Endothelial cell of coronary artery (primary cell): Measurements from ENCODE around the gene UPF3A. TPM values are rescaled to one million over a fixed set of nuclear protein-coding genes. Genes with fewer than 3 reads are reported as not detected.

Experiments used
- total RNA-seq: library from RNA; depleted of rRNA; stranded (reverse); fragments of >200 nt; gene quantifications from 2 replicates; pipeline ENCODE4 v1.2.3, GENCODE V29; 2014

Gene UPF3A, protein sequence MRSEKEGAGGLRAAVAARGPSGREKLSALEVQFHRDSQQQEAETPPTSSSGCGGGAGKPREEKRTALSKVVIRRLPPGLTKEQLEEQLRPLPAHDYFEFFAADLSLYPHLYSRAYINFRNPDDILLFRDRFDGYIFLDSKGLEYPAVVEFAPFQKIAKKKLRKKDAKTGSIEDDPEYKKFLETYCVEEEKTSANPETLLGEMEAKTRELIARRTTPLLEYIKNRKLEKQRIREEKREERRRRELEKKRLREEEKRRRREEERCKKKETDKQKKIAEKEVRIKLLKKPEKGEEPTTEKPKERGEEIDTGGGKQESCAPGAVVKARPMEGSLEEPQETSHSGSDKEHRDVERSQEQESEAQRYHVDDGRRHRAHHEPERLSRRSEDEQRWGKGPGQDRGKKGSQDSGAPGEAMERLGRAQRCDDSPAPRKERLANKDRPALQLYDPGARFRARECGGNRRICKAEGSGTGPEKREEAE
- 20.1 and 20.3 TPM in 2 replicates for total RNA-seq

DNA sequence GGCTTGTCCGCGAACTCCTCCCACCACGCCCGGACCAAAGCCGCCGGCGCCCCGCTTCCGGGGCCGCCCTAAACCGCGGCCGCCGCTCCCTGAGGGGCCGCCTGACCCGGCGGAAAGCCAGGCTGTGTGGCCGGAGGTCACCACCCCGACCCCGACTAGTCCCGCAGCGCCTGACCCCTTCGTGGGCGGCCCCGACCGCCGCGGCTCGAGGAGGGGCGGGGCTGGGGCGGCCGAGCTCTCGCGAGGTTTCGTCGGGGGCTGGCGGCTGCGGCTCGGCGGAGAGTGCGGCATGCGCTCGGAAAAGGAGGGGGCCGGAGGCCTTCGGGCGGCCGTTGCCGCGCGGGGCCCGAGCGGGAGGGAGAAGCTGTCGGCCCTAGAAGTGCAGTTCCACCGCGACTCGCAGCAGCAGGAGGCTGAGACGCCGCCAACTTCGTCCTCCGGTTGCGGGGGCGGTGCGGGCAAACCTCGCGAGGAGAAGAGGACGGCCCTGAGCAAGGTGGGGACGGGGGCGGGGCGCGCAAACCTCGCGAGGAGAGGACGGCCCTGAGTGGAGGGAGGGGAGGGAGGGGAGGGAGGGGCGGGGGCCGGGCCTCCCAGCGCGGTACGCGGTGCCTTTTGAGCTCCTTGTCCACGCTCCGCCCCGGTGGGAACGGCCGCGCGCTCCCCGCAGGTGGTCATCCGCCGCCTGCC is at the start of gene UPF3A:
TSS of gene UPF3A (plus strand) at position 251 of the 690 bp plus-strand sequence. CDS start at position 290, 39 bp downstream.

DNA sequence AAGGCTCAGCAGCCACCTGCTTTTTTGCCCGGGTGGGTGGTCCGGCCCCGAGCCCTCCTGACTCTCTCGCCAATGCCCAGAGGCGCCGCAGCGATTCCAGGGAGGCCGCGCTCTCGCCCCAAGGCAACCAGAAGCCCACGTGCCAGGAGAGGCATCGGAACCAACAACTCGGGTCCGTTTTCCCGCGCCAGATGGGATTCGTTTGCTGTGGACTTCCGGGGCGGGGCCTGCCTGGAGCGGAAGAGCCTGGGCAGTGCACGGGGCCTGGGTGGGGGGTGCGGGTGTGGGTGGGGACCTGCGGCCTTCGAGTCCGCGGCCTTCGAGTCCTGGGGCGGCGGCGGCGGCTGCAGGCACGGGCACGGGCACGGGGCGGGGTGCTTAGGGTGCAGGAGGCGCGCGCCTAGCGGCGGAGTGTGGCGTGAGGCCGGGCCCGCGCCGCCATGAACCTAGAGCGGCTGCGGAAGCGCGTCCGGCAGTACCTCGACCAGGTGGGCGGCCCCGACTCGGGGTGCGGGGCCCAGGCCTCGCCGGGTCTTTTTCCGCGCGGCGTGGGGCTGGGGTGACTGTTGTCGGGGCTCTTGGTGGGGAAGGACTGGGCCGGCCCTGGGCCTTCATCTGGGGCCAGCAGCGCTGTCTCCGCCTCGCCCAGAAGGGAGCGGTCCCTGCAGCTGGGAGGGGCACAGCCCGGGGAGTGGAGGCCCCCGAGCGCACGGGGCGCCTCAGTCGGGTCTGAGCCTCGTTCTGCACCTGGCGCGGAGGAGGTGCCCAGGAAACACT is 46.6 kb upstream of the UPF3A start, which contains the start of gene CDC16:
TSS of gene CDC16 (plus strand) at position 253 of the 777 bp plus-strand sequence. CDS start at position 441, 188 bp downstream.

DNA sequence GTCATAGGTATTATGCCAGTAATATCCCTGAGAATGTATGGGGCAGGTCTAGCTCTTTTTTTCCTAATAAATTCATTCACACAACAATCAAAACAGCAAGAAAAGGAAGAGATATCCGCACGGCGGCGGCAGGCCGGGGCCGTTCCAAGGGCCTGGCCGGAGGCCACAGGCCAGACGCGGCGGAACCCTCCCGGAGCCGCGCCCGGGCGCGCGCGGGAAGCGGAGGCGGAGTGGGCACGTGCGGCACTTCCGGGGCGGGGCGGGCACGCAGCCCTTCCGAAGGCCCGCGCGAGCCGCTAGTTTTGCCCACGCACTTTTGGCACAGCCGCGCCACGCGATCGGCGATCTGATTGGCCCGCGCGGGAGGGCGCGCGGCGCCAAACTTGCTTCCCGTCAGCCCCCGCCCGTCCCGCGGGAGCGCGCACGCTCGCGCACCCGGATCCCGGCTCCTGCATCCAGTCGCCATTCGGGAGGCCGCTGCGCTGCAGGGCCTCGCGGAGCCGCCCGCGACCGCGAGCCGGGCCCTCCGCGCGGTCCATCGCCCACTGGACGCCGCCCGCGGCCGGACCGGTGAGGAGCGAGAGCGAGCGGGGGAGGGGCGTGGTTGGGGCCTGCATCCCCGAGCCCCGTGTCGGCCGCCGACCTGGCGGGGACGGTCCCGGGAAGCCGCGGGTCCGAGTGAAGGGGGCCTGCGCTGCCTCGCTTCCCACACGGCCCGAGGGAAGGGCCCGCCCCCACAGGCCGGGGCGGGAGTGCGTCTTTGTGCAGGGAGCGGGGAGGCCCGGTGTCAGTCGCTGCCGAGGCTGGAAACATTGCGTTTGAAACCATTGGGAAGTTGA is 32.9 kb downstream of the UPF3A start, which contains the start of gene CHAMP1:
TSS of gene CHAMP1 (plus strand) at position 430 of the 839 bp plus-strand sequence. CDS start 9,340 bp downstream, outside the sequence.

Other genes with a start within 250 kb of the UPF3A start
- 32.1 and 47.1 TPM in 2 replicates for gene RASA3, start 149.0 kb upstream of the UPF3A start, total RNA-seq
- not detected in 2 replicates for gene CFAP97D2, start 102.3 kb upstream of the UPF3A start, total RNA-seq
- 38.5 and 48.4 TPM in 2 replicates for gene CDC16, start 46.7 kb upstream of the UPF3A start, total RNA-seq
- gene CHAMP1, start 32.9 kb downstream of the UPF3A start, total RNA-seq = 6.4 and 6.7 TPM in 2 replicates